Measurements from ENCODE around the gene CYP3A5.
"Not testable (repeated sequence)": the region's sequence is repeated elsewhere in the genome, so short reads cannot be mapped to it uniquely, and the experiment has no call there.

The CYP3A5 gene

GRCh38 chr7:99679400-99680191 is at the start of gene CYP3A5:
CYP3A5 (minus strand) TSS chr7:99679996; CDS start chr7:99679896, 100 bp downstream.
- DNase-seq = peak; percentile 41

DNA sequence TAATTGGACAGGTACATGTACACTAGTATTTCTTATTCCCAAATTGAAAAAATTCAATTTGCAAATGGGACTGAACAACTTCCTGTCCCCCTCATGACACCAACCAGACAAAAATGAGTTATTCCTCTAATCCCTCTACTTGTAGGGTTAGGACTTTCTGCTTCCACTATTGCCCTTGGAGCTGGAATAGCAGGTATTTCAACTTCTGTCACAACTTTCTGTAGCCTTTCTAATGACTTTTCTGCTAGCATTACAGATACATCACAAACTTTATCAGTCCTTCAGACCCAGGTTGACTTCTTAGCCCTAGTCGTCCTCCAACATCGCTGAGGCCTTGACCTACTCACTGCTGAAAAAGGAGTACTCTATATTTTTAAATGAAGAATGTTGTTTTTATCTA is 48.8 kb upstream of the CYP3A5 start:
- DNase-seq = no peak

- DNase-seq = not testable (repeated sequence)
Measured at GRCh38 chr7:99723201-99723600, 43.4 kb upstream of the CYP3A5 start.

DNA sequence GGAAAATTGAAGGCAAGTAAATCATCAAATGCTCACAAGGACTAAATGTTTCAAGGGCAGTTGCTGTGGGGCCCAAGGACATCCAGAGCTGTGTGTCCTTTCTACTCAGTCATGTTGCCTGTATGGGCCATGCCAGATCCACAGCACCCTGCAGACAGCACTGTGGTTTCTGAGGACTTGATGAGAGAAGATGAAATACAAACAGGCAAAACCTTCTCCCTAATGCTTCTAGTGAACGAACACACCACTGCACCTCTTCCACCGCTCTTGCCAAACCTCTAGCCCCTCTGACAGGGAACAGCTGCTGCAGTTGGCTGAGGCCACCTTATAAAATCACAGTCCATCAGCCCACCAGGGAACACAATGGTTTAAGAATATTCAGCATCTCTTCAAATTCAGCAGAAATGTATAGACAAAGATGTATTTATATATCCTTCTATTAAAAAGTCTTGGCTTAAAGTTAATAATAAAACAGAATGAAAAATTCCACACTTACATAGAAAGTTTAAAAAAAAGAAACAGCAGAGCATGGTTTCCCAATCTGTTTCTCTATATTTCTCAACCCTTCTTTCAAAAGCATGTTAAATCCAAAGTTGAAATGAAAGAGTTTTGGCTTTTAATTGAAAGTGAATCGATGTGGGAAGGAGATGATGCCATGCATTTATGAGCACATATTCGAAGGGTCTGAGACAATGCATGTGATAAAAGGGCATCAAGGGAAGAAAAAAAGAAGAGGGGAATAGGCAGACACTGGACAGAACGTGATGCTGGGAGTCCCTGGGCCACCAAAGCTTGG is 41.2 kb upstream of the CYP3A5 start:
- no peak for DNase-seq

DNA sequence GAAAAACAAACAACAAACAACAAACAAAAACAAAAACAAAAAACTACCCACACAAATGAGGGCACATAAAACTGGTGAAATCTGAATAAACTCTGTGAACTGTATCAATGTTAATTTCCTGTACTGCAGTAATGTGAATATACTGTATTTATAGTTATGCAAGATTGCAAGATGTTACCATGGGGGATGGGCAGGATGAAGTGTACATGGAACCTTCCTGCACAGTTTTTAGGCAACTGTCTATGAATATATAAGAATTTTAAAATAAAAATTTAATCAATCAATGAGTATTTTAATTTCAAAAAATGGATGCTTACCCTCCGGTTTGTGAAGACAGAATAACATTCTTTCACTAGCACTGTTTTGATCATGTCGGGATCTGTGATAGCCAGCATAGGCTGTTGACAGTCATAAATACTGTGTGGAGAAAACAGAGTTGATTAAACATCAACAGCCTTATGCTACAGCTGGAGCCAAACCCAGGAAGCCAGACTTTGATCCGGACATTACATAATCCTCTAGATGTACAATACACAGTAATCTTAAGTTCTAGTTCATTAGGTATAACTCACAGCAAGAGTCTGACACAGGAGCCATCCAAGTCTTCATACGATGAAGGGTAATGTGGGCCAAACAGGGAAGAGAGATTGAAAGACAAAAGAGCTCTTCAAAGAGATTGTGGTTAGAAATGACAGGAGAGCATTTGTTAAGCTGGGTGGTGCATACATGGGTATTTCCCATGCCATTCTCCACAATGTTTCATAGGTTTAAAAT is 40.4 kb upstream of the CYP3A5 start:
- no peak for DNase-seq

DNA sequence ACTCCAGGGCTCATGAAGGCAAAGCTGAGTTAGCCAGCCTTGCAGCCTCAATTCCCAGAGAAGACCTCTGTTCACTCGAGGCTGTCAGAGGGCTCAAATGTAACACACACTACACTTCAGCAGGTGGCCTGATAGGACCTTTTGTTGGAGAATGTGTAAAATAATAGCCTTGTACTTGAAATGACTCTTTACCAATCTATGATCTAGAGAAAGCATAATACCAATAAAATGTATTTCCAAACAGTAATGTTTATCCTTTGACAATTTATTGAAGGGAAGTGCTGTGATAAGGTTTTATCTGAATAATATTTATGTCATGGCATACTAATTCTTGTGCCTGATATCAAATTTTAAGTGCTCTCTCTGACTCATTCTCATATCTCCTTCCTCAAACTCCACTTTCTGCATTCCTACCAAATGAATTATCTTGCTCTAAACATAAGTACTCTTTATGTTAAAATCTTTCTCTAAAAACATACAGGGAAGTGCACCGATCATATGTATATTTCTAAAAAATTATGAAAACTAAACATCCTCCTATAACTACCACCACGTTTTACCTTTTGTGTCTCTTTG is 34.3 kb upstream of the CYP3A5 start:
- peak; percentile 22 for DNase-seq

- DNase-seq = no peak
Measured at GRCh38 chr7:99709838-99710578, 30.2 kb upstream of the CYP3A5 start.

GRCh38 chr7:99709260-99709659 is 29.5 kb upstream of the CYP3A5 start:
- DNase-seq = no peak

DNA sequence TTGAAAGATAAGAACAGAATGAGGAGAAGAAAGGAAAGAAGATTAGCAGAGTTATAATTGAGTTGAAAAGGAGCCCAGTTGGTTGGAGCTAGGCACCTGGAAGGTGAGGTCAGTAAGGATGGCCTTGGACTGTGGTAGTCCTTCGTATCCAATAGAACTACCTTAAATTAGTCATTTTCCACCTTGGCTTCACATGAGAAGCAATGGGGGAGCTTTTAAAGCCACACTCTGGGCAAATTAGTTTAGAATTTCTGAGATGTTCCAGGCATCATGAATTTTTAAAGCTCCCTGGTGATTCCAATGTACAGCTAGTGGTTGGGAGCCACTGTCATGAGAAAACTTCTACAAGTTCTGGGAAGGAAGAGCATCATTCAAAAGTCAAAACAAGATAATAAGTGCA is 27.3 kb upstream of the CYP3A5 start:
- DNase-seq = no peak

DNA sequence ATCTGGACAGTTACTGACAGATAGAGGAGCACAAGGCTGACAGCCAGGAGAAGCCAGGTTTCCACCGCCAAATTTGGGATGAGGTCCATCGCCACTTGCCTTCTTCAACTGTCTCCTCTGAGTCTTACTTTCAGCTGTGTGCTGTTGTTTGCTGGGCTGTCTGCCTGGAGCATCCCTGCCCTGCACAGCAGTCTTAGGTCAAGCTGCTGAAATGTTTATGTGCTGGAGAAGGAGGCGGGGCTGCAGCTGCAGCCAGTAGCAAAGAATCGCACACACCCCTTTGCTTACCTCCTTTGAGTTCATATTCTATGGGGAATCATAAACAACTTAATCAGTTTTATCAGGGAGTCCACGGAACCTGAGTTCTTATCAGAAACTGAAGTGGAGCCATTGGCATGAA is 20.1 kb upstream of the CYP3A5 start:
- DNase-seq = no peak

DNA sequence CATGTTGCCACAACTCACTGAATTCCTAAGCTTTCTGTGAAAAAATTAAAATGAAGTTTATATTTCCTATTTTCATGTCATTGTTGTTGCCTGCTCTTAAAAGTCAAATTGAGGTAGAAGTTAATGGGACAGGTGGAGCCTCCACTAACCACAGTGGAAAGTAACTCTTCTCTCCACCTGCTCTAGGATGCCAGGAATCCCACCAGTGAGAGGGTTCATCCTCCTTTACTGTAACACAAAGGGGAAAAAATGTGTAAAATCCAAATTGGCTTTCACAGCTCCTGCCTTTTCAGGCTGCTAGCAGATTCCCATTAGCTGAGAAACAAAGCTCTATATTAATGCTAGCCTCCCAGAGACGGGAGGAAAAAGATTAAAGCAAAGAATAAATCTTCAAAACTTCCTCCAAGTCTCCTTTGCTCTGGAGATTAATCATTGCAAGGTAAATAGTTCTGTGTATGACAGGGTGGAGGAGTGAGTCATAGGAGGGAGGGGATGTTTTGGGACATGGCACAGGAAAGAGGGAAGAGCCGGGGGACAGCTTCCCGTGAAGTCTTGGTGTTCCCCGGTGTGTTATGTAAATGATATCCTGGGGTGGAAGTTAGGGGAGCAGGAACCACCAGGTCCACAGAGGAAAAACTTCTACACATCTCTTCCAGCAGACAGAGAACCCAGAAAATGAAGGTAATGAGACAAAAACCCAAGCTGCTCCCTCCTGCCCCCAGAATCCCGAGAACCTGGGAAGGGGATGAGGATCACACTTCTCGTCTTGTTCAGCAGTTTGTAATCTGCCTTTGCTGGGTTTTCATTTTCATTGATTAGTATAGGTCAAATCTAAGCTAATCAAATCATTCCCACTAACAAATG is 19.3 kb upstream of the CYP3A5 start:
- DNase-seq = not testable (repeated sequence)

- no peak for DNase-seq
Measured at GRCh38 chr7:99694912-99695304, 15.1 kb upstream of the CYP3A5 start.

- peak; percentile 40 for DNase-seq
Measured at GRCh38 chr7:99694201-99694911, 14.6 kb upstream of the CYP3A5 start.

DNA sequence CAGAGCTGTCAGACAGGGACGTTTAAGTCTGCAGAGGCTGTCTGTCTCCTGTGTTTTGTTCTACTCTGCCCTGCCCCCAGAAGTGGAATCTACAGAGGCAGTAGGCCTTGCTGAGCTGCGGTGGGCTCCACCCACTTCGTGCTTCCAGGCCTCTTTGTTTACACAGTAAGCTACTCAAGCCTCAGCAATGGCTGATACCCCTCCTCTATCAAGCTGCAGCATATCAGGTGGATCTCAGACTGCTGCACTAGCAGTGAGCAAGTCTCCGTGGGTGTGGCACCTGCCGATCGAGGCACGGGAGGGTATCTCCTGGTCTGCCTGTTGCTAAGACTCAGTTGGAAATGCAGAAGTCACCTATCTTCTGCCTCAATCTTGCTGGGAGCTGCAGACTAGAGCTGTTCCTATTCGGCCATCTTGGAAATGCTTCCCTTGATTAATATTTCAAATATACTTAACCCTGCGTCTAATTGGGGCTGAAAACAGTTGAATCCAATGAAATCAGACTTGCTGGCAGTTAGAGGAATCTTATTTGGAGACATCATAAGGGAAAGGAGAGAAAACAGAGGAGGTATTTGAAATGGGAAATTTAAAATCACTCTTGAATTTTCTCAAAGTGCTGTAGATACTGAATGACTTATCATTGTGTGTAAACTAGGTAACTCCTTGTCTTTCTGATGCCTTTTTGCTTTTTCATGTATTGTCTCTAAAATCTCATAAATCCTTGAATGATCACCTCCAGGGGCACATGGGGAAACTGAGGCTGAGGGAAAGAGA is 13.8 kb upstream of the CYP3A5 start:
- peak; percentile 92 for DNase-seq

- DNase-seq = no peak
Measured at GRCh38 chr7:99693100-99693426, 13.3 kb upstream of the CYP3A5 start.

- not testable (repeated sequence) for DNase-seq
Measured at GRCh38 chr7:99692563-99692962, 12.8 kb upstream of the CYP3A5 start.

DNA sequence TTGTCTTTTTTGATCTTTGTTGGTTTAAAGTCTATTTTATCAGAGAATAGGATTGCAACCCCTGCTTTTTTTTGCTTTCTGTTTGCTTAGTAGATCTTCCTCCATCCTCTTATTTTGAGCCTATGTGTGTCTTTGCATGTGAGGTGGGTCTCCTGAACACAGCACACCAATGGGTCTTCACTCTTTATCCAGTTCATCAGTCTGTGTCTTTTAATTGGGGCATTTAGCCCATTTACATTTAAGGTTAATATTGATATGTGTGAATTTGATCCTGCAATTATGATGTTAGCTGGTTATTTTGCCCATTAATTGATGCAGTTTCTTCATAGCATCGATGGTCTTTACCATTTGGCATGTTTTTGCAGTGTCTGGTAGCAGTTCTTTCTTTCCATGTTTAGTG is 11.9 kb upstream of the CYP3A5 start:
- not testable (repeated sequence) for DNase-seq

DNA sequence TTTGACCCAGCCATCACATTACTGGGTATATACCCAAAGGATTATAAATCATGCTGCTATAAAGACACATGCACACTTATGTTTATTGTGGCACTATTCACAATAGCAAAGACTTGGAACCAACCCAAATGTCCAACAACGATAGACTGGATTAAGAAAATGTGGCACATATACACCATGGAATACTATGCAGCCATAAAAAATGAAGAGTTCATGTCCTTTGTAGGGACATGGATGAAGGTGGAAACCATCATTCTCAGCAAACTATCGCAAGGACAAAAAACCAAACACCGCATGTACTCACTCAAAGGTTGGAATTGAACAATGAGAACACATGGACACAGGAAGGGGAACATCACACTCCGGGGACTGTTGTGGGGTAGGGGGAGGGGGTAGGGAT is 11.1 kb upstream of the CYP3A5 start:
- DNase-seq = not testable (repeated sequence)

- DNase-seq = peak; percentile 85
Measured at GRCh38 chr7:99685871-99686608, 6.2 kb upstream of the CYP3A5 start.
